HCT116 (cell line): ENCODE measurements around the gene NIPAL4.

Source experiments
- EGR1 ChIP-seq: IDR thresholded peaks from 2 replicates; pipeline ENCODE4 v1.6.1; 2012; ENCODE audit warnings: low read depth
- EZH2 ChIP-seq: fragments of 200-600 bp; sonication (generic); IDR thresholded peaks from 2 replicates; pipeline ENCODE4 v1.6.1; 2017; ENCODE audit warnings: antibody characterized with exemption, mixed run types
- FOSL1 ChIP-seq: IDR thresholded peaks from 2 replicates; pipeline ENCODE4 v1.6.1; 2012; ENCODE audit warnings: low read depth
- JUND ChIP-seq: IDR thresholded peaks from 2 replicates; pipeline ENCODE4 v1.6.1; 2012
- POLR2A ChIP-seq: IDR thresholded peaks from 2 replicates; pipeline ENCODE4 v1.7.0; 2011; ENCODE audit warnings: borderline replicate concordance; ENCODE audit not compliant: insufficient read depth, insufficient read length; ENCODE audit errors: extremely low read depth
- POLR2AphosphoS5 ChIP-seq: IDR thresholded peaks from 2 replicates; pipeline ENCODE4 v1.6.1; 2011; ENCODE audit warnings: mild to moderate bottlenecking, low read depth, low read length, moderate library complexity
- SIN3A ChIP-seq: IDR thresholded peaks from 2 replicates; pipeline ENCODE4 v1.6.1; 2012; ENCODE audit warnings: low read depth
- YY1 ChIP-seq: IDR thresholded peaks from 2 replicates; pipeline ENCODE4 v1.6.1; 2011; ENCODE audit warnings: low read length, low read depth, moderate library complexity, mild to moderate bottlenecking; ENCODE audit not compliant: insufficient replicate concordance; ENCODE audit errors: extremely low read depth
- ZFX ChIP-seq: fragments of 450-650 bp; IDR thresholded peaks from 2 replicates; pipeline ENCODE4 v1.6.1; 2017
- TF ChIP-seq, protein P1 (sequence below), 3 experiments: fragments of 200-600 bp in 1 of 3; sonication (generic) in 1 of 3; IDR thresholded peaks in 2 of 3; conservative IDR thresholded peaks in 1 of 3; 2 replicates each; pipeline ENCODE4 v1.5.1; 2012 to 2017; ENCODE audit warnings: low read depth in 2 of 3, low read length in 2 of 3, antibody characterized with exemption in 1 of 3, borderline replicate concordance in 1 of 3, control low read depth in 1 of 3, mild to moderate bottlenecking in 1 of 3, mixed read lengths in 1 of 3, mixed run types in 1 of 3, moderate library complexity in 1 of 3; ENCODE audit not compliant: insufficient read depth in 1 of 3
- TF ChIP-seq, protein P2 (sequence below): IDR thresholded peaks from 2 replicates; pipeline ENCODE4 v1.6.1; 2012
- TF ChIP-seq, protein P3 (sequence below): IDR thresholded peaks from 2 replicates; pipeline ENCODE4 v1.6.1; 2012

DNA sequence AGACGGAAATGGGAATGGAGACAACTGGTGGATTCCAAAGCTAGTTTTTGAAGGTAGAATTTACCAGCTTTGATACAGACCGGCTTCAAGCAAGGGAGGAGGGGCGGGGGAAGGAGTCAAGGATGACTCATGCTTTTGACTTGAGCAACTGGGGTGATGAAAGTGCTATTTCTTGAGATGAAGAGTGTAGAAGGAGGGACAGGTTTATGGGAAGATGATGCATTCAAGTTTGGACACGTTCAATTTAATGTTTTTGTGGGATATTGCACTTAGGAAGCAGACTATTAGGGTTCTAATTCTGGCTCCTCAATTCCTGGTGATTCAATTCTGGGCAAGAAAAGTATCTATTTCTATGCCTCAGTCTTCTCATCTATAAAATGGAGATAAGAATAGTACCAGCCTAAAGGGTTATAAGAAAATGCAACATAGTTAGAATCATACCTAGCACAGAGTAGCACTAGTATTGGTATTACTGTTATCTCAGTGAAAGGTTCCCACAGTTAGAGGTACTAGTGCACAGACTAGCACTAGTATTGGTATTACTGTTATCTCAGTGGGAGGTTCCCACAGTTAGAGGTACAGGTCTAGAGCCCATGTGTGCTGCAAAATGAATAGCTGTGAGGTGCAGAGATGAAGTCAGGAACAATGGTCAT, 4.6 kb downstream of the NIPAL4 start:
- TF ChIP-seq, protein P1, sequence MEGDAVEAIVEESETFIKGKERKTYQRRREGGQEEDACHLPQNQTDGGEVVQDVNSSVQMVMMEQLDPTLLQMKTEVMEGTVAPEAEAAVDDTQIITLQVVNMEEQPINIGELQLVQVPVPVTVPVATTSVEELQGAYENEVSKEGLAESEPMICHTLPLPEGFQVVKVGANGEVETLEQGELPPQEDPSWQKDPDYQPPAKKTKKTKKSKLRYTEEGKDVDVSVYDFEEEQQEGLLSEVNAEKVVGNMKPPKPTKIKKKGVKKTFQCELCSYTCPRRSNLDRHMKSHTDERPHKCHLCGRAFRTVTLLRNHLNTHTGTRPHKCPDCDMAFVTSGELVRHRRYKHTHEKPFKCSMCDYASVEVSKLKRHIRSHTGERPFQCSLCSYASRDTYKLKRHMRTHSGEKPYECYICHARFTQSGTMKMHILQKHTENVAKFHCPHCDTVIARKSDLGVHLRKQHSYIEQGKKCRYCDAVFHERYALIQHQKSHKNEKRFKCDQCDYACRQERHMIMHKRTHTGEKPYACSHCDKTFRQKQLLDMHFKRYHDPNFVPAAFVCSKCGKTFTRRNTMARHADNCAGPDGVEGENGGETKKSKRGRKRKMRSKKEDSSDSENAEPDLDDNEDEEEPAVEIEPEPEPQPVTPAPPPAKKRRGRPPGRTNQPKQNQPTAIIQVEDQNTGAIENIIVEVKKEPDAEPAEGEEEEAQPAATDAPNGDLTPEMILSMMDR (IDR thresholded peaks at IDR 0.05 in 2 of 3, conservative IDR thresholded peaks at IDR 0.05 in 1 of 3; ENCODE audit: borderline replicate concordance in 1 of 3, insufficient read depth in 1 of 3, low read depth in 2 of 3, low read length in 2 of 3), result no peak
- TF ChIP-seq ZFX (no peak), EGR1 (no peak), POLR2AphosphoS5 (peak; percentile 42; the same call in 1 of the 2 replicates), FOSL1 (peak; percentile 94), POLR2A (no peak), EZH2 (no peak), YY1 (peak; percentile 7), SIN3A (peak; percentile 32; the same call in 1 of the 2 replicates), JUND (peak; percentile 96)
- TF ChIP-seq, protein P2, sequence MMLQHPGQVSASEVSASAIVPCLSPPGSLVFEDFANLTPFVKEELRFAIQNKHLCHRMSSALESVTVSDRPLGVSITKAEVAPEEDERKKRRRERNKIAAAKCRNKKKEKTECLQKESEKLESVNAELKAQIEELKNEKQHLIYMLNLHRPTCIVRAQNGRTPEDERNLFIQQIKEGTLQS, result no peak; the same call in 1 of the 2 replicates
- TF ChIP-seq, protein P3, sequence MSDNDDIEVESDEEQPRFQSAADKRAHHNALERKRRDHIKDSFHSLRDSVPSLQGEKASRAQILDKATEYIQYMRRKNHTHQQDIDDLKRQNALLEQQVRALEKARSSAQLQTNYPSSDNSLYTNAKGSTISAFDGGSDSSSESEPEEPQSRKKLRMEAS, result peak; percentile 34
